Activated T-helper 2 cell treated with anti-CD3 and anti-CD28 coated beads, Interferon-gamma antibody, Interleukin-2, Interleukin-4, amounts not matched to agents 10 μg/mL and 5 μg/mL and 100 μg/mL, durations not matched to agents 14 hours and 24 hours and 36 hours (primary cell): ENCODE results near the gene SERHL2. TPM values are rescaled to one million over a fixed set of nuclear protein-coding genes. Genes with fewer than 3 reads are reported as not detected.

Experiments
- DNase-seq: peaks from one replicate; pipeline ENCODE4 v3.0.0; 2021; ENCODE audit warnings: low spot score
- H3K27ac Mint-ChIP-seq: one replicate; pipeline ENCODE4 v1.8.0; 2021; ENCODE audit warnings: mixed read lengths
- H3K27me3 Mint-ChIP-seq: one replicate; pipeline ENCODE4 v1.8.0; 2021; ENCODE audit warnings: low read depth, mixed read lengths
- H3K36me3 Mint-ChIP-seq: one replicate; pipeline ENCODE4 v1.8.0; 2021; ENCODE audit warnings: low read depth, mixed read lengths
- H3K4me1 Mint-ChIP-seq: one replicate; pipeline ENCODE4 v1.8.0; 2021; ENCODE audit warnings: low read depth, mixed read lengths
- H3K4me3 Mint-ChIP-seq: one replicate; pipeline ENCODE4 v1.8.0; 2021; ENCODE audit warnings: low read depth, mild to moderate bottlenecking, moderate library complexity, mixed read lengths
- H3K9me3 Mint-ChIP-seq: one replicate; pipeline ENCODE4 v1.8.0; 2021; ENCODE audit warnings: mixed read lengths
- intact Hi-C: fragments of 100-400 bp; cut with micrococcal nuclease; formaldehyde crosslinking; loops from one replicate; pipeline ENCODE4 v1.15.1; 2023
- total RNA-seq: library from RNA; stranded (reverse); gene quantifications from 2 replicates; pipeline ENCODE4 v1.2.3, GENCODE V29; 2022

The SERHL2 gene
- total RNA-seq, 1 donor from 2014 or later, result 2.2 TPM

GRCh38 chr22:42582987-42583386, 29.2 kb downstream of the SERHL2 start:
- DNase-seq, result no peak
- Mint-ChIP-seq H3K27me3 (no peaks in the 10 kb centered on the region), H3K27ac (no peak overlapping the region), H3K9me3 (no peaks in the 10 kb centered on the region), H3K4me3 (peak overlapping the region; percentile 62), H3K4me1 (peaks cover 8% of the 10 kb centered on the region), H3K36me3 (peaks cover 56% of the 10 kb centered on the region)
- intact Hi-C loops, result no loop called here

- no peaks in the 10 kb centered on the region for H3K27me3 Mint-ChIP-seq
- peaks cover 53% of the 10 kb centered on the region for H3K36me3 Mint-ChIP-seq
- no peaks in the 10 kb centered on the region for H3K9me3 Mint-ChIP-seq
- no peak for DNase-seq
- H3K4me3 Mint-ChIP-seq, result no peak overlapping the region
- peaks cover 8% of the 10 kb centered on the region for H3K4me1 Mint-ChIP-seq
- H3K27ac Mint-ChIP-seq, result no peak overlapping the region
- intact Hi-C loops, result no loop called here
Measured at GRCh38 chr22:42584364-42584940, 30.7 kb downstream of the SERHL2 start.

GRCh38 chr22:42585096-42585495, 31.3 kb downstream of the SERHL2 start:
- Mint-ChIP-seq H3K27ac (no peak overlapping the region), H3K4me3 (no peak overlapping the region), H3K4me1 (peaks cover 8% of the 10 kb centered on the region), H3K27me3 (no peaks in the 10 kb centered on the region), H3K36me3 (peaks cover 56% of the 10 kb centered on the region), H3K9me3 (no peaks in the 10 kb centered on the region)
- no peak for DNase-seq
- intact Hi-C loops, result no loop called here

GRCh38 chr22:42586381-42586780, 32.6 kb downstream of the SERHL2 start:
- H3K4me3 Mint-ChIP-seq, result no peak overlapping the region
- H3K4me1 Mint-ChIP-seq, result peaks cover 5% of the 10 kb centered on the region
- H3K27ac Mint-ChIP-seq, result no peak overlapping the region
- DNase-seq, result no peak
- no peaks in the 10 kb centered on the region for H3K9me3 Mint-ChIP-seq
- no peaks in the 10 kb centered on the region for H3K27me3 Mint-ChIP-seq
- intact Hi-C loops, result no loop called here
- H3K36me3 Mint-ChIP-seq, result peaks cover 54% of the 10 kb centered on the region

GRCh38 chr22:42587588-42588175, 33.9 kb downstream of the SERHL2 start:
- Mint-ChIP-seq H3K9me3 (no peaks in the 10 kb centered on the region), H3K27ac (no peak overlapping the region), H3K4me3 (no peak overlapping the region), H3K4me1 (no peaks in the 10 kb centered on the region), H3K27me3 (no peaks in the 10 kb centered on the region), H3K36me3 (peaks cover 60% of the 10 kb centered on the region)
- intact Hi-C loops, result no loop called here
- no peak for DNase-seq

GRCh38 chr22:42591987-42592386, 38.2 kb downstream of the SERHL2 start:
- Mint-ChIP-seq H3K4me3 (no peak overlapping the region), H3K27me3 (no peaks in the 10 kb centered on the region), H3K27ac (no peak overlapping the region), H3K4me1 (no peaks in the 10 kb centered on the region), H3K36me3 (peaks cover 72% of the 10 kb centered on the region), H3K9me3 (no peaks in the 10 kb centered on the region)
- no peak for DNase-seq
- intact Hi-C loops, result no loop called here

- DNase-seq, result no peak
- no peaks in the 10 kb centered on the region for H3K27me3 Mint-ChIP-seq
- intact Hi-C loops, result no loop called here
- no peak overlapping the region for H3K27ac Mint-ChIP-seq
- no peak overlapping the region for H3K4me3 Mint-ChIP-seq
- no peaks in the 10 kb centered on the region for H3K4me1 Mint-ChIP-seq
- H3K36me3 Mint-ChIP-seq, result peaks cover 73% of the 10 kb centered on the region
- H3K9me3 Mint-ChIP-seq, result no peaks in the 10 kb centered on the region
Measured at GRCh38 chr22:42595434-42595833, 41.7 kb downstream of the SERHL2 start.

GRCh38 chr22:42596336-42596735, 42.6 kb downstream of the SERHL2 start:
- Mint-ChIP-seq H3K36me3 (peaks cover 71% of the 10 kb centered on the region), H3K9me3 (no peaks in the 10 kb centered on the region), H3K4me1 (no peaks in the 10 kb centered on the region), H3K4me3 (no peak overlapping the region), H3K27ac (no peak overlapping the region), H3K27me3 (no peaks in the 10 kb centered on the region)
- no peak for DNase-seq
- intact Hi-C loops, result no loop called here

GRCh38 chr22:42596863-42597530, 43.2 kb downstream of the SERHL2 start:
- Mint-ChIP-seq H3K4me3 (no peak overlapping the region), H3K27ac (no peak overlapping the region), H3K27me3 (no peaks in the 10 kb centered on the region), H3K36me3 (peaks cover 71% of the 10 kb centered on the region), H3K9me3 (no peaks in the 10 kb centered on the region), H3K4me1 (no peaks in the 10 kb centered on the region)
- intact Hi-C loops, result no loop called here
- no peak for DNase-seq

- Mint-ChIP-seq H3K27ac (no peak overlapping the region), H3K9me3 (no peaks in the 10 kb centered on the region), H3K4me1 (peaks cover 2% of the 10 kb centered on the region), H3K36me3 (peaks cover 55% of the 10 kb centered on the region), H3K4me3 (no peak overlapping the region), H3K27me3 (no peaks in the 10 kb centered on the region)
- DNase-seq, result no peak
- intact Hi-C loops, result no loop called here
Measured at GRCh38 chr22:42601879-42602465, 48.2 kb downstream of the SERHL2 start.

- Mint-ChIP-seq H3K4me1 (peaks cover 2% of the 10 kb centered on the region), H3K9me3 (no peaks in the 10 kb centered on the region), H3K36me3 (peaks cover 50% of the 10 kb centered on the region), H3K27me3 (no peaks in the 10 kb centered on the region), H3K4me3 (no peak overlapping the region), H3K27ac (no peak overlapping the region)
- intact Hi-C loops, result no loop called here
- DNase-seq, result no peak
Measured at GRCh38 chr22:42602470-42602869, 48.7 kb downstream of the SERHL2 start.

GRCh38 chr22:42603427-42603826, 49.7 kb downstream of the SERHL2 start:
- no peak overlapping the region for H3K27ac Mint-ChIP-seq
- H3K4me1 Mint-ChIP-seq, result peaks cover 2% of the 10 kb centered on the region
- no peak overlapping the region for H3K4me3 Mint-ChIP-seq
- intact Hi-C loops, result no loop called here
- no peaks in the 10 kb centered on the region for H3K9me3 Mint-ChIP-seq
- H3K36me3 Mint-ChIP-seq, result peaks cover 49% of the 10 kb centered on the region
- no peaks in the 10 kb centered on the region for H3K27me3 Mint-ChIP-seq
- no peak for DNase-seq

- H3K36me3 Mint-ChIP-seq, result peaks cover 47% of the 10 kb centered on the region
- no peak overlapping the region for H3K4me3 Mint-ChIP-seq
- intact Hi-C loops, result no loop called here
- H3K27me3 Mint-ChIP-seq, result no peaks in the 10 kb centered on the region
- H3K9me3 Mint-ChIP-seq, result no peaks in the 10 kb centered on the region
- no peak overlapping the region for H3K27ac Mint-ChIP-seq
- no peak for DNase-seq
- peaks cover 10% of the 10 kb centered on the region for H3K4me1 Mint-ChIP-seq
Measured at GRCh38 chr22:42604403-42604802, 50.6 kb downstream of the SERHL2 start.
